Epithelial cell of proximal tubule (primary cell): ENCODE results near the gene HK1. TPM values are rescaled to one million over a fixed set of nuclear protein-coding genes. Genes with fewer than 3 reads are reported as not detected.

Source experiments
- DNase-seq: peaks from one replicate; pipeline ENCODE4 v3.0.0-alpha.2; 2011; ENCODE audit warnings: low read depth
- H3K4me3 ChIP-seq: 2 replicates; pipeline ENCODE4 v1.5.1; 2011; ENCODE audit warnings: low read depth, mild to moderate bottlenecking, low read length
- total RNA-seq: library from RNA; depleted of rRNA; stranded (reverse); fragments of >200 nt; gene quantifications from 2 replicates; pipeline ENCODE4 v1.2.3, GENCODE V29; 2015
- TF ChIP-seq, protein P1 (sequence below): conservative IDR thresholded peaks from 2 replicates; pipeline ENCODE4 v1.5.1; 2012; ENCODE audit warnings: low read depth, mild to moderate bottlenecking, low read length

HK1 gene
- total RNA-seq, 1 donor from 2014 or later, result 84.4 TPM

GRCh38 chr10:69254877-69255276 is 23.4 kb upstream of the HK1 start:
- DNase-seq, result no peak
- TF ChIP-seq, protein P1, sequence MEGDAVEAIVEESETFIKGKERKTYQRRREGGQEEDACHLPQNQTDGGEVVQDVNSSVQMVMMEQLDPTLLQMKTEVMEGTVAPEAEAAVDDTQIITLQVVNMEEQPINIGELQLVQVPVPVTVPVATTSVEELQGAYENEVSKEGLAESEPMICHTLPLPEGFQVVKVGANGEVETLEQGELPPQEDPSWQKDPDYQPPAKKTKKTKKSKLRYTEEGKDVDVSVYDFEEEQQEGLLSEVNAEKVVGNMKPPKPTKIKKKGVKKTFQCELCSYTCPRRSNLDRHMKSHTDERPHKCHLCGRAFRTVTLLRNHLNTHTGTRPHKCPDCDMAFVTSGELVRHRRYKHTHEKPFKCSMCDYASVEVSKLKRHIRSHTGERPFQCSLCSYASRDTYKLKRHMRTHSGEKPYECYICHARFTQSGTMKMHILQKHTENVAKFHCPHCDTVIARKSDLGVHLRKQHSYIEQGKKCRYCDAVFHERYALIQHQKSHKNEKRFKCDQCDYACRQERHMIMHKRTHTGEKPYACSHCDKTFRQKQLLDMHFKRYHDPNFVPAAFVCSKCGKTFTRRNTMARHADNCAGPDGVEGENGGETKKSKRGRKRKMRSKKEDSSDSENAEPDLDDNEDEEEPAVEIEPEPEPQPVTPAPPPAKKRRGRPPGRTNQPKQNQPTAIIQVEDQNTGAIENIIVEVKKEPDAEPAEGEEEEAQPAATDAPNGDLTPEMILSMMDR, result no peak
- no peak overlapping the region for H3K4me3 ChIP-seq

DNA sequence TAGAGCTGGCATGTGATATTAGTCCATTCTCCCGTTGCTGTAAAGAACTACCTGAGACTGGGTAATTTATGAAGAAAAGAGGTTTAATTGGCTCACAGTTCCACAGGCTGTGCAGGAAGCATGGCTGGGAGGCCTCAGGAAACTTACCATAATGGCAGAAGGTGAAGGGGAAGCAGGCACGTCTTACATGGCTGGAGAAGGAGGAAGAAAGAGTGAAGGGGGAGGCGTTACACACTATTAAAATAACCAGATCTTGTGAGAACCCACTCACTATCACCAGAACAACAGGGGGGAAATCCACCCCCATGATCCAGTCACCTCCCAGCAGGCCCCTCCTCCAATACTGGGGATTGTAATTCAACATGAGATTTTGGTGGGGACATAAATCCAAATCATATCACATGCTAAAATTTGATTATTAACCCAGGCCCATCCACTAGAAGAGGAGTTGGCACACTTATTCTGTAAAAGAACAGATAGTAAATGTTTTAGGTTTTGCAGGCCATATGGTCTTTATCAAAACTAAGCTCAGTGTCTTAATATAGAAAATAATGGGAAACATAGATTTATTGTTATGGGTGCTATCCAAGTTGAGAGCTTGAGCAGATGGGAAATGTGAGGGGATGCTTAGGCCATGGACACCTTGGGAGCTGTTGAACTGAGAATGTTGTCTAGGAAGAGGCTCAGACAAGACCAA is 18.6 kb upstream of the HK1 start:
- H3K4me3 ChIP-seq, result no peak overlapping the region
- TF ChIP-seq, protein P1, result no peak
- DNase-seq, result no peak

DNA sequence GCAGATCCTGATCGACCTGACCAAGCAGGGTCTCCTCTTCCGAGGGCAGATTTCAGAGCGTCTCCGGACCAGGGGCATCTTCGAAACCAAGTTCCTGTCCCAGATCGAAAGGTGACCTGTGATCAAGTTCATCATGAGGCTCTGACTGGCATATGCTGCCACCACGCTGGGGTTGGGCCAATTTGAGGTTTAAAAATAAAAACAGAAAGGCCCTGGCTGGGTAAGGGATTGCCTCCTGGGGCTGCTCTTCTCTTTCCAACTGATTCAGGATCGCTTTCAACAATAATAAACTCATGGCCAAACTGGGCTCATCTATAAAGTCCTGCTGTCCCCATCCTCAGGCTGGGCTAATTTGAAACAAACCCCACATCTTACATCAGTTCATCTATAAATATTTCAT is 17.1 kb upstream of the HK1 start:
- no peak for DNase-seq
- H3K4me3 ChIP-seq, result no peak overlapping the region
- TF ChIP-seq, protein P1, result no peak

GRCh38 chr10:69262292-69262751 is 16.0 kb upstream of the HK1 start:
- no peak for DNase-seq
- TF ChIP-seq, protein P1, result no peak

DNA sequence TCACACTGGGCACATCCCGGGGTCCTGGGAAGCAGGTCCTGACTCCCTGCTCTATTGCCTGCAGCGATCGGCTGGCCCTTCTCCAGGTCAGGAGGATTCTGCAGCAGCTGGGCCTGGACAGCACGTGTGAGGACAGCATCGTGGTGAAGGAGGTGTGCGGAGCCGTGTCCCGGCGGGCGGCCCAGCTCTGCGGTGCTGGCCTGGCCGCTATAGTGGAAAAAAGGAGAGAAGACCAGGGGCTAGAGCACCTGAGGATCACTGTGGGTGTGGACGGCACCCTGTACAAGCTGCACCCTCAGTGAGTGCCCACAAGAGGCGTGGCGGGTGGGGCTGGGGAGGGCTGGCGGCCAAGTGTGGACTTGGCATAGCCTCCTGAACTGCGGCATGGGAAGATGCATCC is 12.8 kb upstream of the HK1 start:
- H3K4me3 ChIP-seq, result no peak overlapping the region
- DNase-seq, result no peak
- TF ChIP-seq, protein P1, result no peak

More at GRCh38 chr10:69262292-69262751, 16.0 kb upstream of the HK1 start:
- H3K4me3 ChIP-seq, result no peak overlapping the region

GRCh38 chr10:69268761-69269416 is 9.4 kb upstream of the HK1 start:
- TF ChIP-seq, protein P1, result no peak
- DNase-seq, result no peak
- H3K4me3 ChIP-seq, result no peak overlapping the region
